Colonic mucosa (tissue), 4 donors: ENCODE results near the gene CLEC16A. TPM values are rescaled to one million over a fixed set of nuclear protein-coding genes. Genes with fewer than 3 reads are reported as not detected.

ENCODE experiments used
- DNase-seq: peaks from one replicate; pipeline ENCODE4 v3.0.0-alpha.2; 2020
- H3K27ac ChIP-seq: fragments of 200-600 bp; one replicate; pipeline ENCODE4 v1.8.0; 2021
- H3K27me3 ChIP-seq: fragments of 200-600 bp; one replicate; pipeline ENCODE4 v1.8.0; 2021
- H3K36me3 ChIP-seq: fragments of 200-600 bp; one replicate; pipeline ENCODE4 v1.8.0; 2021
- H3K4me1 ChIP-seq: fragments of 200-600 bp; one replicate; pipeline ENCODE4 v1.8.0; 2021; ENCODE audit warnings: mild to moderate bottlenecking
- H3K4me3 ChIP-seq: fragments of 200-600 bp; one replicate; pipeline ENCODE4 v1.8.0; 2021
- H3K9ac ChIP-seq, 2 donors: one replicate each; pipeline ENCODE4 v1.7.0; 2013; ENCODE audit warnings: control low read depth in 2 of 2, low read depth in 2 of 2, low read length in 2 of 2
- H3K9me3 ChIP-seq: fragments of 200-600 bp; one replicate; pipeline ENCODE4 v1.8.0; 2021
- CTCF ChIP-seq: fragments of 200-600 bp; IDR thresholded peaks from one replicate; pipeline ENCODE4 v1.8.0; 2022; ENCODE audit warnings: antibody characterized with exemption, mild to moderate bottlenecking
- intact Hi-C: fragments of 100-400 bp; cut with DNase I; formaldehyde crosslinking; loops from one replicate; pipeline ENCODE4 v1.14.1; 2022
- total RNA-seq, 2 donors: library from RNA; stranded (reverse); fragmentation: NEBNext Ultra II Directional in 1 of 2; extraction: Animal tissue kit (Norgen Biotek cat#: 25700) in 1 of 2; gene quantifications; one replicate each; pipeline ENCODE4 v1.2.1, GENCODE V29; 2021
- donor health status: healthy.
- donor health status: DM: no; HTN: no; CAD: no.
- donor health status: DM: no; HTN: no; CAD: no.

The CLEC16A gene
- total RNA-seq, 2 donors from 2014 or later = 24.9 to 29.6 TPM

GRCh38 chr16:11082860-11083388 lies 138.6 kb downstream of the CLEC16A start:
- no peak for TF ChIP-seq CTCF
- Histone ChIP-seq H3K9ac (no peak overlapping the region), H3K36me3 (no peaks in the 10 kb centered on the region), H3K9me3 (no peaks in the 10 kb centered on the region), H3K4me1 (peaks cover 25% of the 10 kb centered on the region), H3K4me3 (no peak overlapping the region), H3K27ac (no peak overlapping the region), H3K27me3 (no peaks in the 10 kb centered on the region)
- no peak for DNase-seq
- intact Hi-C loops = no loop called here

GRCh38 chr16:11084484-11084875 lies 140.1 kb downstream of the CLEC16A start:
- Histone ChIP-seq H3K36me3 (no peaks in the 10 kb centered on the region), H3K4me3 (no peak overlapping the region), H3K27me3 (no peaks in the 10 kb centered on the region), H3K9me3 (no peaks in the 10 kb centered on the region), H3K9ac (no peak overlapping the region), H3K27ac (no peak overlapping the region), H3K4me1 (peaks cover 20% of the 10 kb centered on the region)
- DNase-seq = no peak
- intact Hi-C loops = no loop called here
- TF ChIP-seq CTCF = no peak

- DNase-seq = no peak
- Histone ChIP-seq H3K9me3 (no peaks in the 10 kb centered on the region), H3K36me3 (no peaks in the 10 kb centered on the region), H3K27ac (no peak overlapping the region), H3K27me3 (no peaks in the 10 kb centered on the region), H3K4me3 (no peak overlapping the region), H3K4me1 (peaks cover 15% of the 10 kb centered on the region), H3K9ac (no peak overlapping the region)
- TF ChIP-seq CTCF = no peak
- intact Hi-C loops = no loop called here
Observed at GRCh38 chr16:11084876-11085485, 140.6 kb downstream of the CLEC16A start.

GRCh38 chr16:11085916-11086315 lies 141.6 kb downstream of the CLEC16A start:
- Histone ChIP-seq H3K4me1 (peaks cover 9% of the 10 kb centered on the region), H3K27ac (no peak overlapping the region), H3K36me3 (no peaks in the 10 kb centered on the region), H3K9me3 (no peaks in the 10 kb centered on the region), H3K4me3 (no peak overlapping the region), H3K9ac (no peak overlapping the region), H3K27me3 (no peaks in the 10 kb centered on the region)
- no peak for TF ChIP-seq CTCF
- intact Hi-C loops = no loop called here
- DNase-seq = no peak

- Histone ChIP-seq H3K9me3 (no peaks in the 10 kb centered on the region), H3K4me1 (peaks cover 9% of the 10 kb centered on the region), H3K27ac (no peak overlapping the region), H3K4me3 (no peak overlapping the region), H3K9ac (no peak overlapping the region), H3K27me3 (no peaks in the 10 kb centered on the region), H3K36me3 (no peaks in the 10 kb centered on the region)
- no peak for DNase-seq
- intact Hi-C loops = no loop called here
- no peak for TF ChIP-seq CTCF
Observed at GRCh38 chr16:11087691-11088073, 143.3 kb downstream of the CLEC16A start.
